H1 (cell line): ENCODE measurements around the gene MPDU1. TPM values are rescaled to one million over a fixed set of nuclear protein-coding genes. Genes with fewer than 3 reads are reported as not detected.

Experiments
- CTCF ChIA-PET: fragments of 300-600 bp; sonication (Branson Sonifier 250); formaldehyde crosslinking; loops from one replicate; lab custom pipeline; 2021; ENCODE audit not compliant: partially characterized antibody; lab: Charles Lee
- POLR2A ChIA-PET: fragments of 300-600 bp; sonication (Branson Sonifier 250); formaldehyde crosslinking; loops from one replicate; lab custom pipeline; 2021; ENCODE audit warnings: inconsistent platforms; ENCODE audit not compliant: partially characterized antibody; lab: Charles Lee
- DNase-seq, 2 experiments: peaks; one replicate each; pipeline versions ENCODE4 v3.0.0 to v3.0.0-alpha.2; 2010 to 2022; ENCODE audit warnings: low spot score in 2 of 2, low read depth in 1 of 2, mixed read lengths in 1 of 2
- FAIRE-seq: peaks from 2 replicates; lab custom pipeline; 2011; peaks lifted over from hg19 to GRCh38; lab: Jason Lieb, UNC
- H2AFZ ChIP-seq: 2 replicates; pipeline ENCODE4 v1.8.1; 2012; ENCODE audit warnings: low read length, inconsistent platforms
- H2AK5ac ChIP-seq: 2 replicates; pipeline ENCODE4 v1.6.1; 2013; ENCODE audit warnings: low read depth, low read length
- H2BK120ac ChIP-seq: replicated peaks from 2 replicates; pipeline ENCODE3; 2013; ENCODE audit warnings: low read depth, low read length, inconsistent platforms
- H2BK12ac ChIP-seq: 2 replicates; pipeline ENCODE4 v1.6.1; 2013; ENCODE audit warnings: low read depth, low read length
- H2BK15ac ChIP-seq: 2 replicates; pipeline ENCODE4 v1.6.1; 2013; ENCODE audit warnings: low read length
- H2BK20ac ChIP-seq: 2 replicates; pipeline ENCODE4 v1.6.1; 2013; ENCODE audit warnings: low read length
- H2BK5ac ChIP-seq: 2 replicates; pipeline ENCODE4 v1.6.1; 2013; ENCODE audit warnings: low read depth, low read length
- H3K14ac ChIP-seq: 2 replicates; pipeline ENCODE4 v1.6.1; 2013; ENCODE audit warnings: inconsistent platforms; ENCODE audit not compliant: insufficient read length
- H3K18ac ChIP-seq: 2 replicates; pipeline ENCODE4 v1.6.1; 2013; ENCODE audit warnings: low read length; ENCODE audit errors: extremely low read depth
- H3K23ac ChIP-seq: 2 replicates; pipeline ENCODE4 v1.6.1; 2013; ENCODE audit warnings: inconsistent platforms; ENCODE audit not compliant: insufficient read length
- H3K23me2 ChIP-seq: 2 replicates; pipeline ENCODE4 v1.6.1; 2013; ENCODE audit warnings: low read depth, low read length
- H3K27ac ChIP-seq: 2 replicates; pipeline ENCODE4 v1.6.1; 2011; ENCODE audit warnings: low read depth, low read length, inconsistent platforms
- H3K27me3 ChIP-seq, 4 experiments: replicated peaks in 1 of 4; 1 replicate in 1 of 4; 2 replicates in 3 of 4; pipeline versions ENCODE4 v1.6.1 to v1.8.1; 2011 to 2013; ENCODE audit warnings: low read length in 3 of 4, mild to moderate bottlenecking in 3 of 4, inconsistent platforms in 2 of 4, mixed read lengths in 2 of 4, moderate library complexity in 1 of 4; ENCODE audit not compliant: control insufficient read depth in 3 of 4, insufficient read depth in 3 of 4; ENCODE audit errors: extremely low read depth in 1 of 4
- H3K36me3 ChIP-seq, 4 experiments: 2 replicates each; pipeline versions ENCODE4 v1.6.1 to v1.8.1; 2011 to 2013; ENCODE audit warnings: mild to moderate bottlenecking in 4 of 4, low read length in 3 of 4, moderate library complexity in 2 of 4, control low read depth in 1 of 4, inconsistent platforms in 1 of 4; ENCODE audit not compliant: insufficient read depth in 4 of 4, control insufficient read depth in 2 of 4
- H3K4ac ChIP-seq: replicated peaks from 2 replicates; pipeline ENCODE3; 2013; ENCODE audit warnings: low read length, low read depth, mixed read lengths, inconsistent platforms; ENCODE audit not compliant: insufficient read length
- H3K4me1 ChIP-seq, 4 experiments: replicated peaks in 1 of 4; 1 replicate in 1 of 4; 2 replicates in 3 of 4; pipeline versions ENCODE4 v1.6.1 to v1.8.1; 2011 to 2013; ENCODE audit warnings: low read length in 3 of 4, inconsistent platforms in 2 of 4, mixed read lengths in 1 of 4; ENCODE audit not compliant: insufficient read depth in 4 of 4, control insufficient read depth in 3 of 4
- H3K4me2 ChIP-seq, 2 experiments: 2 replicates each; pipeline versions ENCODE4 v1.6.1 to v1.8.1; 2011 to 2013; ENCODE audit warnings: low read depth in 2 of 2, low read length in 2 of 2, control low read depth in 1 of 2, inconsistent platforms in 1 of 2, mild to moderate bottlenecking in 1 of 2; ENCODE audit not compliant: insufficient read depth in 1 of 2
- H3K4me3 ChIP-seq, 4 experiments: fragments of 200-600, 300-600 bp in 1 of 4; sonication (generic), shearing (Covaris generic), sonication (Bioruptor Twin) in 1 of 4; 2 replicates each; pipeline versions ENCODE4 v1.5.1 to v1.8.1; 2011 to 2016; ENCODE audit warnings: low read length in 4 of 4, low read depth in 3 of 4, control low read depth in 2 of 4, inconsistent platforms in 2 of 4, mild to moderate bottlenecking in 2 of 4, mixed read lengths in 1 of 4, moderate library complexity in 1 of 4; ENCODE audit not compliant: insufficient read depth in 2 of 4; ENCODE audit errors: extremely low read depth in 1 of 4
- H3K56ac ChIP-seq: replicated peaks from 2 replicates; pipeline ENCODE3; 2013; ENCODE audit warnings: low read depth, mild to moderate bottlenecking, mixed read lengths, low read length, inconsistent platforms; ENCODE audit not compliant: insufficient read length
- H3K79me1 ChIP-seq: 2 replicates; pipeline ENCODE4 v1.6.1; 2013; ENCODE audit warnings: low read depth, low read length, control low read depth
- H3K79me2 ChIP-seq, 2 experiments: 2 replicates each; pipeline versions ENCODE4 v1.6.1 to v1.8.1; 2012 to 2013; ENCODE audit warnings: low read length in 2 of 2, mild to moderate bottlenecking in 2 of 2, inconsistent platforms in 1 of 2; ENCODE audit not compliant: insufficient read depth in 2 of 2, control insufficient read depth in 1 of 2
- H3K9ac ChIP-seq, 4 experiments: replicated peaks in 1 of 4; 1 replicate in 1 of 4; 2 replicates in 3 of 4; pipeline versions ENCODE4 v1.6.1 to v1.8.1; 2011 to 2013; ENCODE audit warnings: low read depth in 3 of 4, low read length in 3 of 4, control low read depth in 2 of 4, mild to moderate bottlenecking in 2 of 4, moderate library complexity in 2 of 4, inconsistent platforms in 1 of 4; ENCODE audit errors: extremely low read depth in 1 of 4
- H3K9me3 ChIP-seq, 2 experiments: 2 replicates each; pipeline versions ENCODE4 v1.6.1 to v1.8.1; 2012 to 2013; ENCODE audit warnings: mild to moderate bottlenecking in 2 of 2, moderate library complexity in 2 of 2, control low read depth in 1 of 2, inconsistent platforms in 1 of 2, low read depth in 1 of 2, low read length in 1 of 2, mixed read lengths in 1 of 2; ENCODE audit not compliant: insufficient read depth in 2 of 2
- H4K20me1 ChIP-seq, 2 experiments: replicated peaks in 1 of 2; 2 replicates each; pipeline versions ENCODE3 to v1.8.1; 2011 to 2013; ENCODE audit warnings: inconsistent platforms in 2 of 2, low read length in 2 of 2, mild to moderate bottlenecking in 1 of 2; ENCODE audit not compliant: insufficient read depth in 2 of 2, control insufficient read depth in 1 of 2
- H4K5ac ChIP-seq: 2 replicates; pipeline ENCODE4 v1.6.1; 2013; ENCODE audit warnings: low read length, low read depth, mixed read lengths, inconsistent platforms; ENCODE audit not compliant: insufficient read length
- H4K8ac ChIP-seq: 2 replicates; pipeline ENCODE4 v1.8.0; 2013; ENCODE audit warnings: mild to moderate bottlenecking, moderate library complexity, low read length, inconsistent platforms; ENCODE audit not compliant: insufficient read depth; ENCODE audit errors: extremely low read depth
- H4K91ac ChIP-seq: replicated peaks from 2 replicates; pipeline ENCODE3; 2013; ENCODE audit warnings: low read length, mixed read lengths, inconsistent platforms; ENCODE audit not compliant: insufficient read length
- CHD1 ChIP-seq: IDR thresholded peaks from 2 replicates; pipeline ENCODE4 v1.6.1; 2012; ENCODE audit warnings: low read depth, low read length, improper control_type of control experiment
- CHD2 ChIP-seq: IDR thresholded peaks from 2 replicates; pipeline ENCODE4 v1.6.1; 2012; ENCODE audit warnings: low read length, improper control_type of control experiment
- KDM4A ChIP-seq: IDR thresholded peaks from one replicate; pipeline ENCODE4 v1.7.1; 2012; ENCODE audit warnings: low read depth, mild to moderate bottlenecking, moderate library complexity, low read length, inconsistent platforms; ENCODE audit not compliant: severe bottlenecking
- SAP30 ChIP-seq: fragments of 300-600 bp; sonication (generic); IDR thresholded peaks from 2 replicates; pipeline ENCODE4 v1.7.1; 2012; ENCODE audit warnings: low read length, moderate library complexity, mild to moderate bottlenecking, inconsistent platforms; ENCODE audit not compliant: insufficient read depth, insufficient replicate concordance
- SIN3A ChIP-seq, 2 experiments: IDR thresholded peaks in 1 of 2; conservative IDR thresholded peaks in 1 of 2; 2 replicates each; pipeline ENCODE4 v1.6.1; 2011 to 2012; ENCODE audit warnings: low read length in 2 of 2, improper control_type of control experiment in 1 of 2, low read depth in 1 of 2, mild to moderate bottlenecking in 1 of 2
- TAF7 ChIP-seq: optimal IDR thresholded peaks from 2 replicates; pipeline ENCODE3; 2011; ENCODE audit warnings: low read depth, mild to moderate bottlenecking, inconsistent platforms, low read length, moderate library complexity, borderline replicate concordance
- YY1 ChIP-seq: IDR thresholded peaks from 2 replicates; pipeline ENCODE4 v1.6.1; 2011; ENCODE audit warnings: low read depth, mild to moderate bottlenecking, low read length
- WGBS, 2 experiments: shearing (Covaris generic) in 1 of 2; methylation state at CpG; one replicate each; pipeline versions ENCODE4 v1.1.6 to v1.1.7; 2013 to 2015; ENCODE audit warnings: low lambda C conversion rate in 2 of 2, mixed read lengths in 2 of 2, inconsistent platforms in 1 of 2, low coverage in 1 of 2, missing lambda C conversion rate in 1 of 2; ENCODE audit not compliant: insufficient replicate concordance in 2 of 2, insufficient coverage in 1 of 2, insufficient read length in 1 of 2; ENCODE audit errors: extremely low coverage in 1 of 2, missing lambda C conversion rate in 1 of 2; 5-methylcytosine and 5-hydroxymethylcytosine counted together
- polyA plus RNA-seq, 7 experiments: library from polyadenylated mRNA; depleted of rRNA in 3 of 7; stranded (reverse) in 5 of 7; unstranded in 2 of 7; fragments of >200 nt in 5 of 7; fragments of 200-250 nt in 2 of 7; gene quantifications; 1 replicate in 5 of 7; 2 replicates in 1 of 7; 4 replicates in 1 of 7; pipeline versions ENCODE4 v1.2.1 to v1.2.3, GENCODE V29; 2011 to 2013; ENCODE audit warnings: missing spikeins in 2 of 7, mixed read lengths in 2 of 7
- total RNA-seq: library from RNA; stranded (reverse); fragmentation: NEBNext Ultra II Directional; extraction: Animal tissue kit (Norgen Biotek cat#: 25700); gene quantifications from 2 replicates; pipeline ENCODE4 v1.2.1, GENCODE V29; 2021
- TF ChIP-seq, protein P1 (sequence below): IDR thresholded peaks from 2 replicates; pipeline ENCODE4 v1.6.1; 2011; ENCODE audit warnings: low read length, improper control_type of control experiment
- TF ChIP-seq, protein P2 (sequence below), 3 experiments: IDR thresholded peaks; 1 replicate in 2 of 3; 2 replicates in 1 of 3; pipeline versions ENCODE4 v1.5.1 to v1.6.1; 2011; ENCODE audit warnings: low read length in 3 of 3, mild to moderate bottlenecking in 3 of 3, inconsistent platforms in 2 of 3, low read depth in 1 of 3, moderate library complexity in 1 of 3; ENCODE audit not compliant: insufficient read depth in 1 of 3; ENCODE audit errors: control extremely low read depth in 1 of 3

Gene MPDU1
- total and polyA plus RNA-seq, 2 of the 8 experiments (the other 6 are each of a cell fraction or from before 2014, with no cell fraction given) = 63.2 to 142 TPM

DNA sequence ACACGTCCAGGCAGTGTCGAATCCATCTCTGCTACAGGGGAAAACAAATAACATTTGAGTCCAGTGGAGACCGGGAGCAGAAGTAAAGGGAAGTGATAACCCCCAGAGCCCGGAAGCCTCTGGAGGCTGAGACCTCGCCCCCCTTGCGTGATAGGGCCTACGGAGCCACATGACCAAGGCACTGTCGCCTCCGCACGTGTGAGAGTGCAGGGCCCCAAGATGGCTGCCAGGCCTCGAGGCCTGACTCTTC, 11.4 kb upstream of the MPDU1 start:
- Histone ChIP-seq H2BK120ac (peak overlapping the region; percentile 59), H3K79me1 (peaks cover 6% of the 10 kb centered on the region), H2AK5ac (peak overlapping the region; percentile 96), H2BK20ac (no peak overlapping the region), H3K18ac (peak overlapping the region; percentile 91), H2BK12ac (peak overlapping the region; percentile 77; the same call in 1 of the 2 replicates), H4K8ac (peak overlapping the region; percentile 79; the same call in 1 of the 2 replicates), H3K4ac (peak overlapping the region; percentile 97), H3K14ac (no peak overlapping the region), H4K20me1 (peaks cover 23 to 29% of the 10 kb centered on the region in 2 experiments), H2BK5ac (peak overlapping the region; percentile 99), H3K27ac (peak overlapping the region; percentile 84), H3K23me2 (peaks cover 4% of the 10 kb centered on the region), H4K91ac (peak overlapping the region; percentile 90), H2AFZ (no peak overlapping the region), H3K23ac (no peak overlapping the region), H3K56ac (peak overlapping the region; percentile 67), H3K36me3 (peaks cover 42 to 67% (median 61%) of the 10 kb centered on the region in 4 experiments), H3K4me3 (peak overlapping the region; percentile 60 to 87 (median 72)), H3K4me1 (peaks cover 4 to 10% (median 6%) of the 10 kb centered on the region in 4 experiments), H3K9ac (peak overlapping the region; percentile 75 to 99 (median 79)), H3K79me2 (peaks cover 23 to 39% of the 10 kb centered on the region in 2 experiments), H3K4me2 (peak overlapping the region; percentile 84 to 97), H2BK15ac (peak overlapping the region; percentile 97; the same call in 1 of the 2 replicates), H4K5ac (peak overlapping the region; percentile 93), H3K9me3 (no peaks in the 10 kb centered on the region), H3K27me3 (no peaks in the 10 kb centered on the region)
- WGBS, 2 experiments = 4% methylated on average over 11 of the region's 11 CpGs; no CpG with 5 or more reads in 1 of the 2 experiments
- no peak for DNase-seq
- ChIA-PET POLR2A (interaction anchor here (0.8 to 37.5 kb wide), 17 partner anchors 9 to 321 kb away, joined by 3 to 1144 read pairs (median 4); partner anchors contain the start of genes ATP1B2, CD68, CTDNEP1 and MPDU1), CTCF (interaction anchor here (0.5 to 4.5 kb wide), 6 partner anchors 12 to 671 kb away, joined by 3 to 33 read pairs (median 3); partner anchors contain the start of gene SENP3)
- peak; percentile 86 for FAIRE-seq
- TF ChIP-seq SIN3A (conservative IDR thresholded peaks at IDR 0.05 in 1 of 2, IDR thresholded peaks at IDR 0.05 in 1 of 2; ENCODE audit: low read depth in 1 of 2, low read length in 2 of 2) = peak; percentile 80 to 84; a peak in 2 of 4 replicates
- no peak for TF ChIP-seq CHD1
- no peak for TF ChIP-seq CHD2
- TF ChIP-seq, protein P1, sequence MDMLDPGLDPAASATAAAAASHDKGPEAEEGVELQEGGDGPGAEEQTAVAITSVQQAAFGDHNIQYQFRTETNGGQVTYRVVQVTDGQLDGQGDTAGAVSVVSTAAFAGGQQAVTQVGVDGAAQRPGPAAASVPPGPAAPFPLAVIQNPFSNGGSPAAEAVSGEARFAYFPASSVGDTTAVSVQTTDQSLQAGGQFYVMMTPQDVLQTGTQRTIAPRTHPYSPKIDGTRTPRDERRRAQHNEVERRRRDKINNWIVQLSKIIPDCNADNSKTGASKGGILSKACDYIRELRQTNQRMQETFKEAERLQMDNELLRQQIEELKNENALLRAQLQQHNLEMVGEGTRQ = peak; percentile 96
- no peak for TF ChIP-seq KDM4A
- TF ChIP-seq, protein P2, sequence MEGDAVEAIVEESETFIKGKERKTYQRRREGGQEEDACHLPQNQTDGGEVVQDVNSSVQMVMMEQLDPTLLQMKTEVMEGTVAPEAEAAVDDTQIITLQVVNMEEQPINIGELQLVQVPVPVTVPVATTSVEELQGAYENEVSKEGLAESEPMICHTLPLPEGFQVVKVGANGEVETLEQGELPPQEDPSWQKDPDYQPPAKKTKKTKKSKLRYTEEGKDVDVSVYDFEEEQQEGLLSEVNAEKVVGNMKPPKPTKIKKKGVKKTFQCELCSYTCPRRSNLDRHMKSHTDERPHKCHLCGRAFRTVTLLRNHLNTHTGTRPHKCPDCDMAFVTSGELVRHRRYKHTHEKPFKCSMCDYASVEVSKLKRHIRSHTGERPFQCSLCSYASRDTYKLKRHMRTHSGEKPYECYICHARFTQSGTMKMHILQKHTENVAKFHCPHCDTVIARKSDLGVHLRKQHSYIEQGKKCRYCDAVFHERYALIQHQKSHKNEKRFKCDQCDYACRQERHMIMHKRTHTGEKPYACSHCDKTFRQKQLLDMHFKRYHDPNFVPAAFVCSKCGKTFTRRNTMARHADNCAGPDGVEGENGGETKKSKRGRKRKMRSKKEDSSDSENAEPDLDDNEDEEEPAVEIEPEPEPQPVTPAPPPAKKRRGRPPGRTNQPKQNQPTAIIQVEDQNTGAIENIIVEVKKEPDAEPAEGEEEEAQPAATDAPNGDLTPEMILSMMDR (IDR thresholded peaks at IDR 0.05; ENCODE audit: control extremely low read depth in 1 of 3, insufficient read depth in 1 of 3, low read depth in 1 of 3, low read length in 3 of 3) = no peak
- TF ChIP-seq SAP30 = no peak
- peak; percentile 98 for TF ChIP-seq YY1
- peak; percentile 88 for TF ChIP-seq TAF7
